Testis (tissue), 2 donors: ENCODE results near the gene TBC1D22A.

Experiments
- CTCF ChIP-seq, 3 experiments: fragments of 450-650 bp in 2 of 3; fragments of 200-600 bp in 1 of 3; sonication (generic) in 1 of 3; IDR thresholded peaks; one replicate each; pipeline ENCODE4 v1.5.1; 2016 to 2019; ENCODE audit warnings: antibody characterized with exemption in 3 of 3, mild to moderate bottlenecking in 2 of 3, moderate library complexity in 1 of 3
- POLR2A ChIP-seq: fragments of 450-650 bp; IDR thresholded peaks from one replicate; pipeline ENCODE4 v1.6.1; 2017; ENCODE audit warnings: antibody characterized with exemption, mild to moderate bottlenecking, moderate library complexity

- no peak for TF ChIP-seq POLR2A
- TF ChIP-seq CTCF (IDR thresholded peaks at IDR 0.05) = no peak
Measured at GRCh38 chr22:46714550-46714949, 47.9 kb upstream of the TBC1D22A start.
